Parathyroid adenoma (tissue), 2 donors: ENCODE data around the gene STMN3.
"Not testable (repeated sequence)": the region's sequence is repeated elsewhere in the genome, so short reads cannot be mapped to it uniquely, and the experiment has no call there.

ENCODE experiments used
- H2AFZ ChIP-seq: fragments of 300-600 bp; sonication (generic); one replicate; pipeline ENCODE4 v1.7.0; 2017; ENCODE audit warnings: antibody characterized with exemption, mild to moderate bottlenecking
- H3K27ac ChIP-seq: fragments of 300-600 bp; sonication (generic); one replicate; pipeline ENCODE4 v1.7.0; 2017
- H3K27me3 ChIP-seq: fragments of 300-600 bp; sonication (generic); one replicate; pipeline ENCODE4 v1.7.0; 2017; ENCODE audit warnings: low read length; ENCODE audit not compliant: control insufficient read depth, insufficient read depth
- H3K36me3 ChIP-seq: fragments of 300-600 bp; sonication (generic); one replicate; pipeline ENCODE4 v1.7.0; 2017; ENCODE audit warnings: low read length; ENCODE audit not compliant: control insufficient read depth, insufficient read depth
- H3K4me1 ChIP-seq: fragments of 300-600 bp; sonication (generic); one replicate; pipeline ENCODE4 v1.7.0; 2017; ENCODE audit warnings: control low read depth
- H3K4me2 ChIP-seq: fragments of 300-600 bp; sonication (generic); one replicate; pipeline ENCODE4 v1.7.0; 2017; ENCODE audit warnings: low read length
- H3K4me3 ChIP-seq: fragments of 300-600 bp; sonication (generic); one replicate; pipeline ENCODE4 v1.7.0; 2017; ENCODE audit warnings: low read depth, low read length
- H3K79me2 ChIP-seq: fragments of 300-600 bp; sonication (generic); one replicate; pipeline ENCODE4 v1.7.0; 2017; ENCODE audit warnings: control low read depth
- H3K9ac ChIP-seq: fragments of 300-600 bp; sonication (generic); one replicate; pipeline ENCODE4 v1.7.0; 2017; ENCODE audit warnings: mild to moderate bottlenecking
- H3K9me3 ChIP-seq: fragments of 300-600 bp; sonication (generic); one replicate; pipeline ENCODE4 v1.7.0; 2017; ENCODE audit warnings: low read length; ENCODE audit not compliant: control insufficient read depth
- TF ChIP-seq, protein P1 (sequence below): fragments of 300-600 bp; sonication (generic); IDR thresholded peaks from one replicate; pipeline ENCODE4 v1.7.0; 2017; ENCODE audit warnings: antibody characterized with exemption, mild to moderate bottlenecking
- donor health status: primary hyperparathyroidism.

STMN3 gene

DNA sequence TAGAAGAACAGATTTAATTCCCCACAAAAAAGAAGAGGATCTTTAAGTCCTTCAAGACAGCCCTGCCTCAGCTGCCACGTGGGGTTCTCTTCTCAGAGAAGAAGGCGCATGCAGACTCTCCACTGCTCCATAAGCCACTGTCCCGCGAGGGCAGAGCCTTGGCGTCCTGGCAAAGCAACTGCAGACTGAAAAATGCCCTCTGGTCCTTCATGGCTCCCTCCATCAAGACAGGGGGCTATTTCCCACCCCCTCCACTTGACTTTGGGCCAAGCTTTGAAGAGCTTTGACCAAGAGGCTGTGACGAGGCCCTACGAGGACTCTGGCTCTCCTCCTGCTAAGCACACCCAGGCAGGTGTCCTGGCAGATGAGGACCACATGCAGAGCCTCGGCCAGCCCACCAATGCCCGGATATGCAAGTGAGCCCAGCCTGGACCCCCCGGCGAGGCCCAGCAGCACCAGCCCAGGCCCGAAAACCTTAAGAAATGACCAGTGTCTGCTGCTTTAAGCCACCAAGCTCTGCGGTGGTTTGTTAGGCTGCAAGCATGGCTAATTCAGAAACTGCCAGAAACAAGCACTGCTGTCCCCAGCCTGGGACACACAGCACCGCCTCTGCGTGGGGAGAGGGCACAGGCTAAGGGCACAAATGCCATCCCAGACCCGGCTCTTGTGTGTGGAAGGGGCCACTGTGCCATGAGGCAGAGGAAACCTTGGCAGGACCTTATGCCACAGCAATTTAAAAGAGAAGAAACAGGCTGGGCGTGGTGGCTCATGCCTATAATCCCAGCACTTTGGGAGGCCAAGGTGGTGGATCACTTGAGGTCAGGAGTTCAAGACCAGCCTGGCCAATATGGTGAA, 42.4 kb downstream of the STMN3 start:
- Histone ChIP-seq H3K9ac (no peak overlapping the region), H3K36me3 (no peaks in the 10 kb centered on the region)

DNA sequence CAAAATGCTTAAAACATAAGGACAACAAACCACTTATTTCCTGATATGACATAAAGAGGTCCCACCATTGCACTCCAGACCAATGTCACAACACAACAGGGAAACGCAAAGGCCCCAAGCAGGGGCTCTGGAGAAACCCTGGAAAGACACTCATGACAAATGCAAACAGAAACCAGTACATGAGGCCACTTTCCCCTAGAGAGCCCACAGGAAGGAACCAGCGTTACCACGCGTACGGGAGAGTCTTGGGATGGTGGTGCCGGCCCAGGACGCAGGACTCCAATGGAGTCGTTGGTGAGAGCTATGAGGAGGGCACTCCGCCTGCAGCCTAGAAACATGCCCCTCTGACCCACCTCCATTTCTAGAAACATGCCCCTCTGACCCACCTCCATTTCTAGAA, 46.5 kb downstream of the STMN3 start:
- Histone ChIP-seq H3K4me1 (no peaks in the 10 kb centered on the region), H3K27ac (no peak overlapping the region), H3K9me3 (no peaks in the 10 kb centered on the region), H3K4me2 (no peak overlapping the region), H3K9ac (no peak overlapping the region), H3K79me2 (peaks cover 23% of the 10 kb centered on the region), H3K4me3 (no peak overlapping the region), H3K27me3 (no peaks in the 10 kb centered on the region), H2AFZ (no peak overlapping the region), H3K36me3 (no peaks in the 10 kb centered on the region)
- TF ChIP-seq, protein P1, sequence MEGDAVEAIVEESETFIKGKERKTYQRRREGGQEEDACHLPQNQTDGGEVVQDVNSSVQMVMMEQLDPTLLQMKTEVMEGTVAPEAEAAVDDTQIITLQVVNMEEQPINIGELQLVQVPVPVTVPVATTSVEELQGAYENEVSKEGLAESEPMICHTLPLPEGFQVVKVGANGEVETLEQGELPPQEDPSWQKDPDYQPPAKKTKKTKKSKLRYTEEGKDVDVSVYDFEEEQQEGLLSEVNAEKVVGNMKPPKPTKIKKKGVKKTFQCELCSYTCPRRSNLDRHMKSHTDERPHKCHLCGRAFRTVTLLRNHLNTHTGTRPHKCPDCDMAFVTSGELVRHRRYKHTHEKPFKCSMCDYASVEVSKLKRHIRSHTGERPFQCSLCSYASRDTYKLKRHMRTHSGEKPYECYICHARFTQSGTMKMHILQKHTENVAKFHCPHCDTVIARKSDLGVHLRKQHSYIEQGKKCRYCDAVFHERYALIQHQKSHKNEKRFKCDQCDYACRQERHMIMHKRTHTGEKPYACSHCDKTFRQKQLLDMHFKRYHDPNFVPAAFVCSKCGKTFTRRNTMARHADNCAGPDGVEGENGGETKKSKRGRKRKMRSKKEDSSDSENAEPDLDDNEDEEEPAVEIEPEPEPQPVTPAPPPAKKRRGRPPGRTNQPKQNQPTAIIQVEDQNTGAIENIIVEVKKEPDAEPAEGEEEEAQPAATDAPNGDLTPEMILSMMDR: no peak

More for the DNA sequence above, 42.4 kb downstream of the STMN3 start:
- Histone ChIP-seq H3K4me3 (no peak overlapping the region), H3K4me1 (no peaks in the 10 kb centered on the region), H3K9me3 (no peaks in the 10 kb centered on the region), H3K27me3 (no peaks in the 10 kb centered on the region), H3K27ac (no peak overlapping the region), H2AFZ (no peak overlapping the region), H3K4me2 (no peak overlapping the region), H3K79me2 (peaks cover 43% of the 10 kb centered on the region)
- TF ChIP-seq, protein P1: no peak

DNA sequence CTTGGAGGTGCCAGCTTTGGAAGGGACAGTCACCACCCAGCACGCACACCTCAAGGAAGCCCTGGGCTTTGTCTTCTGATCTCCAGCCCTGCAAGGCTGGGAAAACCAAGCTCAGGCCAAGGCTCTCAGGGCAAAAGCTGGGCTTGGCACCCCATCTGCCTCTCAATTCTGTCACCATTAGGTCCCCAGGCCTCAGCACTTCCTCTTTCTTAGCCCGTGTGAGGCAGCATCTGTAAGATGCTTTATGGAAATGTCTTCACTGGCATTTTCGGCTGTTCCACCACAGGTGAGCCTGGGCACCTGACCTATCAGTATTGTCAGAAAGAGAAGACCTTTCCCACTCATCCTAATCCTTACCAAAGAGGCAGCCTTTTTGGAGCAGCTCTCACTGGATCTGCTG, 50.9 kb downstream of the STMN3 start:
- no peaks in the 10 kb centered on the region for H3K27me3 ChIP-seq
- no peak overlapping the region for H3K4me2 ChIP-seq
- H2AFZ ChIP-seq: no peak overlapping the region
- no peak overlapping the region for H3K27ac ChIP-seq
- H3K9ac ChIP-seq: no peak overlapping the region
- no peaks in the 10 kb centered on the region for H3K9me3 ChIP-seq
- H3K4me3 ChIP-seq: no peak overlapping the region
- H3K79me2 ChIP-seq: peaks cover 5% of the 10 kb centered on the region
- H3K36me3 ChIP-seq: no peaks in the 10 kb centered on the region
- H3K4me1 ChIP-seq: no peaks in the 10 kb centered on the region
- TF ChIP-seq, protein P1: no peak

DNA sequence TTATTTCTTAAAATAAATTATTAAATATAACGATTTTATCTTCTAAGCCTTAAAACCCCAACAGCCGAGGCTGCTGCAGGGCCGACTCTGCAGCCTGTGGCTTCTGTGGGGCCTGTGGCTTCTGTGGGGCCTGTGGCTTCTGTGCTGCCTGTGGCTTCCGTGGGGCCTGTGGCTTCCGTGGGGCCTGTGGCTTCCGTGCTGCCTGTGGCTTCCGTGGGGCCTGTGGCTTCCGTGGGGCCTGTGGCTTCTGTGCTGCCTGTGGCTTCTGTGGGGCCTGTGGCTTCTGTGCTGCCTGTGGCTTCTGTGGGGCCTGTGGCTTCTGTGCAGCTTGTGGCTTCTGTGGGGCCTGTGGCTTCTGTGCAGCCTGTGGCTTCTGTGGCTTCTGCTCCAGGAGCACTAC, 51.5 kb downstream of the STMN3 start:
- H3K4me1 ChIP-seq, H3K9me3 ChIP-seq, H3K79me2 ChIP-seq, H2AFZ ChIP-seq, H3K36me3 ChIP-seq, H3K4me3 ChIP-seq, H3K27me3 ChIP-seq, H3K27ac ChIP-seq, H3K9ac ChIP-seq, H3K4me2 ChIP-seq: not testable (repeated sequence)

DNA sequence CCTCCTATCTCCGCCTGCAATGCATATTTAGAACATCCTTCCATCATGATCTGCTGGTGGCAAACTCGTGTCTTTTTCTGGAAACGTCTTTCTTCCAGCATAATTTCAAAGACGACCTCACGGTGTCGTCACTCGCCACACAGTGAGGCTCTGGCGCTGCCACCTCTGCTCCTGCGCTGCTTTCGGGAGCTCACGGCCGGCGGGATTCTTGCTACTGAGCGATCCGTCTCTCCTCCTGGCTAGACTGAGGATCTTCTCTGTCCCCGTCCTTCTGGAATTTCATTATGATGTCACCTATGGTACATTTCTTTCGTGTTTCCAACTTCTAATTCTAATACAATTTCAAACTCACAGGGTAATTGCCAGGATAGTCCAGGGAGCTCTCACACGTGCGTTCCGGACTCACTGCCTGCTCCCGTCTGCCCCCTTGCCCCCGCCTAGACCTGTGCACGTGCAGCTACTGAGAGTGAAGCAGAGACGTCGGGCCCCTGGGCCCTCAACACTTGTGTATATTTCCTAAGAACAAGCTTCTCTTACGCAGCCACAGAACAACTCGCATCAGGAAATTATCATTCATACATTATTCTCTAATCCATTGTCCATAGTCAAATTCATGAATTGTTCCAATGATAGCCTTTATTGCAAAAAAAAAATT, 53.7 kb downstream of the STMN3 start:
- no peaks in the 10 kb centered on the region for H3K27me3 ChIP-seq
- no peaks in the 10 kb centered on the region for H3K4me1 ChIP-seq
- H3K9ac ChIP-seq: no peak overlapping the region
- no peak overlapping the region for H3K27ac ChIP-seq
- no peaks in the 10 kb centered on the region for H3K9me3 ChIP-seq
- no peaks in the 10 kb centered on the region for H3K79me2 ChIP-seq
- H3K4me2 ChIP-seq: no peak overlapping the region
- TF ChIP-seq, protein P1: no peak
- no peak overlapping the region for H3K4me3 ChIP-seq
- H3K36me3 ChIP-seq: no peaks in the 10 kb centered on the region
- no peak overlapping the region for H2AFZ ChIP-seq
